ENCODE measurements around the gene ALDH1L2.

ALDH1L2 gene

DNA sequence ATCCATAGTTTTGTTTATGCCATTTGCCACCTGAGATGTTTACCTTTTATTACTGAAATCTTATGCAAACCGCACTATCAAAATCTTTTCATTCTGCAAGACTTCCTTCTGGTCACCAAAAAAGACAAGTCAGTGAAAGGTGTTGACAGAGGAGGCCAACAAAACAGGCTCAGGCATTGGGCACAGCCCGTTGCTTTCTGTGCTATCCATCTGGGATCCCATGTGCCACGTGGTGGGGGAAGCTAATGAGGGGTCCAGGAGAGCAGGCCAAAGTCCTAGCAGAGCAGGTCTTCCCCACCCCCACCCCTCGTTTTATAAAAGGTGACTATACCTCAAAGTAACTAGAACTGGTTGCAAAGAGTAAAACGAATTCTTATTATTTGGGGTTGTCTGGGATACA lies 1.2 kb downstream of the ALDH1L2 start:
- Histone ChIP-seq H3K4me2 (ENCODE audit: low read length) (peak overlapping the region; percentile 93), H3K27me3 (ENCODE audit: control insufficient read depth, insufficient read depth, low read length) (no peaks in the 10 kb centered on the region), H3K9ac (ENCODE audit: low read depth, low read length) (peak overlapping the region; percentile 82), H3K4me3 (ENCODE audit: low read length) (peak overlapping the region; percentile 84), H3K36me3 (ENCODE audit: insufficient read depth, low read length) (no peaks in the 10 kb centered on the region), H3K9me3 (replicated peaks; ENCODE audit: low read length) (no peaks in the 10 kb centered on the region), H3K4me1 (ENCODE audit: control insufficient read depth, insufficient read depth, low read length) (peaks cover 8% of the 10 kb centered on the region)

DNA sequence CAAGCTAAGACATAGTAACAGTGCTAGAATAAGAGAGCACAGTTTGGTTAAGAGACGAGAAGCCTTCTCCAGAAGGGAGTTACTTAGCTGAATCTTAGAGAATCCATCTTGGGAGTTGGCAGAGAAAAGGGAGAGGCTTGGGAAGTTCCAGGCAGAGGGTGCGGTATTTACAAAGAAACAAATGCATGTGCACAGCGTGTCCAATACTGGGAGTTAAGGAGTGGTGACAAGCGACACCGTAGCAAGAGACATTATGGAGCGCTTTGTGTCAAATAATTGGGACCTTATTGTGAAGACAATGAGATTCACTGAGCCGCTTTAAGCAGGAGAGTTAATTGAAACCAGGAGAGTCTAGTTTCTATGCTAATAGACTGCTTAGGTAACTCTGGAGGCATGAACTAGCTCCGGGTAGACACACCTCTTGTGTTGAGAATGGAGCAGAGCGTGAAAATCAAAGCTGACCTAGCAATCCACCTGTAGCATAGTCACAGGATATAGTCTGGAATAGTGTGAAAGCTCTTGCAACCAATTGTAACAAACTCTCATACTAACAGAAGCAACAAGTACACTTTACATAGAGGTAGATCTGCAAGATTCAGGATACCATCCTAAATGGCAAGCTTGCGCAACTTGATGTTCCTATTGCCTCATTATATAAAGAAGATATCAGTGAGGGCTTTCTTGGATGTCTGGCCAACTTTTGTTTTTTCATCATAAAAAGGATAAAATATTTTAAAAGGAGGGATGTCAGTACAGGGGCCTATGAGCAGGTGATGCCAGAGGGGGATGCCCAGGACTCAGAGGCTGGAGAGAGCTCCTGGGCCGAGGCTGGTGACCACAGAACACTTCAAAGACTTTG lies 5.3 kb downstream of the ALDH1L2 start:
- Histone ChIP-seq H3K9me3 (replicated peaks; ENCODE audit: low read length) (no peaks in the 10 kb centered on the region), H3K4me3 (ENCODE audit: low read length) (no peak overlapping the region)

DNA sequence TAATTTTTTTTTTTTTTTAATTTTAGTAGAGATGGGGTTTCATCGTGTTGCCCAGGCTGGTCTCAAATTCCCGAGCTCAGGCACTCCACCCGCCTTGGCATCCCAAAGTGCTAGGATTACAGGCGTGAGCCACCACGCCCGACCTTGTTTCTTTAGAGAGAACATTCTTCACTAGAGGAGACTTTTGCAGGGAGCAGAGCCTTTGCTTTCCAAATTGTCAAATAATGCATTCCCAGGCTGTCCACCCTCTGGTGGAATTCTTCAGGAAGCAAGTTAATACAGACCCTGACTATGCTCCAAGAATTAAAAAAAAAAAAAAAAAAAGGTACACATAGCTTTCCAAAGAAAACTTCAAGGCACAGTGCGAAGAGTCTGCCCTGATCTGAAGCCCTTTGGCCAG lies 6.8 kb downstream of the ALDH1L2 start:
- Histone ChIP-seq H3K27me3 (ENCODE audit: control insufficient read depth, insufficient read depth, low read length) (no peaks in the 10 kb centered on the region), H3K4me3 (ENCODE audit: low read length) (no peak overlapping the region), H3K9me3 (replicated peaks; ENCODE audit: low read length) (no peaks in the 10 kb centered on the region), H3K36me3 (ENCODE audit: insufficient read depth, low read length) (peaks cover 11% of the 10 kb centered on the region), H3K4me1 (ENCODE audit: control insufficient read depth, insufficient read depth, low read length) (no peaks in the 10 kb centered on the region), H3K9ac (ENCODE audit: low read depth, low read length) (no peak overlapping the region), H3K4me2 (ENCODE audit: low read length) (no peak overlapping the region)

More for the DNA sequence above, 5.3 kb downstream of the ALDH1L2 start:
- Histone ChIP-seq H3K4me2 (ENCODE audit: low read length) (no peak overlapping the region), H3K4me1 (ENCODE audit: control insufficient read depth, insufficient read depth, low read length) (peaks cover 8% of the 10 kb centered on the region), H3K36me3 (ENCODE audit: insufficient read depth, low read length) (no peaks in the 10 kb centered on the region), H3K9ac (ENCODE audit: low read depth, low read length) (no peak overlapping the region), H3K27me3 (ENCODE audit: control insufficient read depth, insufficient read depth, low read length) (no peaks in the 10 kb centered on the region)

DNA sequence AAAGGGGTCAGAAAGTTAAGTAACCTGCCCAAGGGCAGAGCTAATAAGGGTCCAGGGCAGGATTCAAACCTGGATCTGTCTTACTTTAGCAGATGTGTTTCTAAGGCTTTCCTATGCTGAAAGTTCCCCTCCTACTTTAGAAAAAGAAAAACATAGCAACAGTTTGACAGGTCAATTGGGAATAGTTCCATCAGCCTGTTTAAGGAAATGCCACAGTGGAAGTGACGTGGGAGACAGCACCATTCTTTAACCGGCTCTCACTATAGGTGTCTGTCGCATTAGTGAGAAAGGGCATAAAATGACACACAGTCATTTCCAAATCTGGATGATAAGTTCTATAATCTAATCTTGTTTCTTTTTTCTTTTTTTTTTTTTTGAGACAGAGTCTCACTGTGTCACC lies 7.3 kb downstream of the ALDH1L2 start:
- Histone ChIP-seq H3K9me3 (replicated peaks; ENCODE audit: low read length) (no peaks in the 10 kb centered on the region), H3K4me2 (ENCODE audit: low read length) (no peak overlapping the region), H3K4me3 (ENCODE audit: low read length) (no peak overlapping the region), H3K4me1 (ENCODE audit: control insufficient read depth, insufficient read depth, low read length) (no peaks in the 10 kb centered on the region), H3K36me3 (ENCODE audit: insufficient read depth, low read length) (peaks cover 11% of the 10 kb centered on the region), H3K9ac (ENCODE audit: low read depth, low read length) (no peak overlapping the region), H3K27me3 (ENCODE audit: control insufficient read depth, insufficient read depth, low read length) (no peaks in the 10 kb centered on the region)

- Histone ChIP-seq H3K4me3 (ENCODE audit: low read length) (no peak overlapping the region), H3K9ac (ENCODE audit: low read depth, low read length) (no peak overlapping the region), H3K4me1 (ENCODE audit: control insufficient read depth, insufficient read depth, low read length) (no peaks in the 10 kb centered on the region), H3K9me3 (replicated peaks; ENCODE audit: low read length) (no peaks in the 10 kb centered on the region), H3K27me3 (ENCODE audit: control insufficient read depth, insufficient read depth, low read length) (no peaks in the 10 kb centered on the region), H3K4me2 (ENCODE audit: low read length) (no peak overlapping the region), H3K36me3 (ENCODE audit: insufficient read depth, low read length) (peaks cover 11% of the 10 kb centered on the region)
Measured at GRCh38 chr12:105076098-105076497, 8.2 kb downstream of the ALDH1L2 start.

GRCh38 chr12:105072888-105073488 lies 11.3 kb downstream of the ALDH1L2 start:
- Histone ChIP-seq H3K27me3 (ENCODE audit: control insufficient read depth, insufficient read depth, low read length) (no peaks in the 10 kb centered on the region), H3K9me3 (replicated peaks; ENCODE audit: low read length) (no peaks in the 10 kb centered on the region), H3K4me3 (ENCODE audit: low read length) (no peak overlapping the region), H3K4me2 (ENCODE audit: low read length) (no peak overlapping the region), H3K36me3 (ENCODE audit: insufficient read depth, low read length) (peaks cover 29% of the 10 kb centered on the region), H3K4me1 (ENCODE audit: control insufficient read depth, insufficient read depth, low read length) (peaks cover under 1% of the 10 kb centered on the region), H3K9ac (ENCODE audit: low read depth, low read length) (no peak overlapping the region)

- Histone ChIP-seq H3K27me3 (ENCODE audit: control insufficient read depth, insufficient read depth, low read length) (no peaks in the 10 kb centered on the region), H3K4me1 (ENCODE audit: control insufficient read depth, insufficient read depth, low read length) (peaks cover 6% of the 10 kb centered on the region), H3K36me3 (ENCODE audit: insufficient read depth, low read length) (peaks cover 36% of the 10 kb centered on the region), H3K4me2 (ENCODE audit: low read length) (no peak overlapping the region), H3K4me3 (ENCODE audit: low read length) (no peak overlapping the region), H3K9me3 (replicated peaks; ENCODE audit: low read length) (no peaks in the 10 kb centered on the region), H3K9ac (ENCODE audit: low read depth, low read length) (no peak overlapping the region)
Measured at GRCh38 chr12:105071981-105072380, 12.3 kb downstream of the ALDH1L2 start.

DNA sequence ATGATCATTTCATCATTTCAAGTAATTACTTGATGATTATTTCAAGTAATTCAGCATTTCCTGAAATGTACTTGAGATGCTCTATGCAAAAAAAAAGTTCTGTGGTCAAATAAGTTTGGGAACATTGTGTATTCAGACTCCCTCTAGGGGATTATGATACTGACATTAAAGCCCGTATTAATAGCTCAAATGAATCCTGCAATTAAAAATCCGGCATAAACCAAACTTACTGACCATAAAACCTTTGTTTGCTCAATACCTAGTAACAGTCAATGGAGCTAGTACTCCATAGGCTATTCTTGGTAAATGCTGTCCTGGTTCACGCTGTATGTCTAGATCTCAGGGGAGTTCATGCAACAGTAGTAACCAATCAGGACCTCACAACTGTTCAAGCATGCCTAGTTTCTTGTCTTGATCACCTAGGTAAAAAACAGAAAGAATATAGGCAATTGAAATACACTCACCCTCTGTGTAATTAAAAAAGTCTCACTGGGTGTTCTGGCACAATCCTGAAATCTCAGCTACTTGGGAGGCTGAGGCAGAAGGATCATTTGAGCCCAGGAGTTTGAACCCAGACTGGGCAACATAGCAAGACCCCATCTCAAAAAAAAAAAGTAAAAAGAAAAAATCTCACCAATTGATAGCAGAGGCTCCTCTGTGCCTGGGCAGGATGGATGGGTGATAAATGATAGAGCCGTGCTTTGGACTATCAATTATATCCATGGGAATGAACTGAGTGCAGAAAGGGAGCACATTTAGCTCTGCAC lies 14.1 kb downstream of the ALDH1L2 start:
- no peak overlapping the region for H3K9ac ChIP-seq (ENCODE audit: low read depth, low read length)
- peaks cover 6% of the 10 kb centered on the region for H3K4me1 ChIP-seq (ENCODE audit: control insufficient read depth, insufficient read depth, low read length)
- no peak overlapping the region for H3K4me3 ChIP-seq (ENCODE audit: low read length)
- no peaks in the 10 kb centered on the region for H3K27me3 ChIP-seq (ENCODE audit: control insufficient read depth, insufficient read depth, low read length)
- no peaks in the 10 kb centered on the region for H3K9me3 ChIP-seq (replicated peaks; ENCODE audit: low read length)
- H3K36me3 ChIP-seq (ENCODE audit: insufficient read depth, low read length) = peaks cover 51% of the 10 kb centered on the region
- no peak overlapping the region for H3K4me2 ChIP-seq (ENCODE audit: low read length)

DNA sequence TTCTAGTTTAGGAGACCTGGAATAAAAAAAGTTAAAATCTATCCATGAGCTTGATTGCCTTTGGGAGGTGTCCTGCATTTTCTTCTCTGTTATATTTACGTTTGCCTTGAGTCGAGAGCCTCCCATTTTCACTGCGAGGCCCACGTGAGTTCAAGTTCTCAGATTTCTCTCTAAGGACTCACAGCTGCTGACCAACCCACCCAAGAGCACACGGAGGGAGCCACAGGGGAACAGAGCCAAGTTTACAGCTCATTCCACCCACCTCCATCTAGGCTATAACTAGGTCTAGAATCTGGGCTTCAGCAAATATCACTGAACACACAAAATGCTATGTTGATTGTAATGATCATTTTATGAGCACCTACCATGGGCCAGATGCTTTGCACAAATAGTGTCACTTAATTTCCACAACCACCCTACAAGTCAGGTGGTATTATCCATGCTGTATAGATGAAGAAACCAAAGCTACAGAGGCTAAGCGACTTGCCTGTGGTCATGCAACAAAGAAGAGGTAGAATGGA lies 16.7 kb downstream of the ALDH1L2 start:
- H3K9ac ChIP-seq (ENCODE audit: low read depth, low read length) = no peak overlapping the region
- peaks cover 6% of the 10 kb centered on the region for H3K4me1 ChIP-seq (ENCODE audit: control insufficient read depth, insufficient read depth, low read length)
- no peak overlapping the region for H3K4me3 ChIP-seq (ENCODE audit: low read length)
- peaks cover 52% of the 10 kb centered on the region for H3K36me3 ChIP-seq (ENCODE audit: insufficient read depth, low read length)
- no peaks in the 10 kb centered on the region for H3K9me3 ChIP-seq (replicated peaks; ENCODE audit: low read length)
- no peaks in the 10 kb centered on the region for H3K27me3 ChIP-seq (ENCODE audit: control insufficient read depth, insufficient read depth, low read length)
- H3K4me2 ChIP-seq (ENCODE audit: low read length) = peak overlapping the region; percentile 40

GRCh38 chr12:105064564-105065178 lies 19.6 kb downstream of the ALDH1L2 start:
- H3K27me3 ChIP-seq (ENCODE audit: control insufficient read depth, insufficient read depth, low read length) = no peaks in the 10 kb centered on the region
- H3K4me1 ChIP-seq (ENCODE audit: control insufficient read depth, insufficient read depth, low read length) = peaks cover 6% of the 10 kb centered on the region
- H3K4me2 ChIP-seq (ENCODE audit: low read length) = no peak overlapping the region
- no peaks in the 10 kb centered on the region for H3K9me3 ChIP-seq (replicated peaks; ENCODE audit: low read length)
- H3K36me3 ChIP-seq (ENCODE audit: insufficient read depth, low read length) = peaks cover 73% of the 10 kb centered on the region
- H3K4me3 ChIP-seq (ENCODE audit: low read length) = no peak overlapping the region
- H3K9ac ChIP-seq (ENCODE audit: low read depth, low read length) = no peak overlapping the region

All from skeletal muscle satellite cell (primary cell).